ENCODE measurements around the gene PDE7B. TPM values are rescaled to one million over a fixed set of nuclear protein-coding genes. Genes with fewer than 3 reads are reported as not detected.
A peak's percentile ranks its signal among the peaks of the same experiment; 100 is the strongest.

Gene PDE7B
- 13.3 TPM for total RNA-seq

DNA sequence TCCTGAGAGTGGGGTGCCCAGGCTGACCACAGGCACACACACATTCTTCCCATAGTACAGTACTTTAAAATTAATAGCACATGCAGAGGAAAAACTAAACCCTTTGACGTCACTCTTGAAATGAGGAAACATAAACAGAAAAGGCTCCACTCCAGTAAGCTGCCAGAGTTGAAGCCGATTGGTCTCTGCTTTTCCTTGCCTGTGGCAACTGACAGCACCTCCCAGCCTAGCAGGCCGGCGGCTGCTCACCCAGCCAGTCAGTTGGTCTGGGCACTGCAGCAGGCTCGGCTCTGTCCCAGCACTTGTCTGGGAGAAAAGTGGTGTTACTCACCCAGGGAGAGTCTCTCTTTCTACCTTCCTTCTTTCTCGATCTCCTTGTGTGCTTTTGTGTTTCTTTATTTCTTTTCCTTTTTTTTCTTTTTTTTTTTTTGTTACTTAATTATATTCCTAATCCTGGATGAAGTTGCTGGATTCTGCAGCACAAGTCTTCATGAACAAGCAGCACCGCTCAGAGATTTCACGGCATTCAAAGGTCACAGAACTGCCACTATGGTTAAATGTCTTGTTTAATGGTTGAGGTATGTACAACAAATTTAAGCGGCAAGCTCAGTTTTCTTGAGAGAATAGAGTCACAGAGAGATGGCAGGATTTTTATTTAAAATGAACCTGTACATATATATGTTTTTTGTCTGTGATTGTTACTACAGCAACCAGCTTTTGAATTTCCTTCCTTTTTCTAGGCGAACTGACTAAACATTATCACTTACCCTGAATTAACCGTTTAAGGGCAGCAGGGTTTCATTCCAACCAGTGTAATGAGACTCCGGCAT lies at the start of gene PDE7B:
Gene PDE7B (plus strand): TSS at position 260 of the 830 bp plus-strand sequence.
- ATAC-seq (peak; percentile 98), DNase-seq (ENCODE audit: low spot score) (peak; percentile 87)
- intact Hi-C loops (cut with DNase I): no loop called here

DNA sequence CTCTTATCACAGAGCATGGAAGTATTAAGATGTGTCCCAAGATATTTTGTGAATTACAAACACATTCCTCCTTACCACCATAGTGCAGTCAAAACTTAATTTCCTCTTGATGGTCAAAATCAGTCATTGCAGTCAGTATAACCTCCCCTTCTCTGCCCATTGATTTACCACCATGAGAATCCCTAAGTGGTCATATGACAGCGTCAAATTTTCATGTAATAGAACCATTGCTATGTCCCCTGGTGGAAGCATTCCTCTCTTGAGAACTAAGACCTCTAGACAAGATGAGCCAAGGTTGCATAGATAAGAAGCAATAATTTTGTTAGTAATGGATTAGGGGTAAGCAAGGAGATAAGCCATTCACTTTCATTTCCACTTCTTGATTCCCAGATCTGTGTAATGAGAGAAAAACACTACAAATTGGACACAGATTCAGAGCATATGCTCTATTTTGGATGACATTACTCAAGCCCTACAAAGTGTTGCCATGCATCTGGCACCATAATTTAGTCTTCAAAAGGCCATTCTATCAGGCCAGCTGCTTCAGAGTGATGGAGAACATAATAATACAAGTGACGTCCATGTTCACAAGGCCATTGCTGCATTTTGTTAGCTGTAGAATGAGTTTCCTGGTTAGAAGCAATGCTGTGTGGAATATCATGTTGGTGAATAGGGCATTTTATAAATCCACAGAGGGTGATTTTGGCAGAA lies 49.6 kb upstream of the PDE7B start:
- DNase-seq (ENCODE audit: low spot score): no peak
- ATAC-seq: no peak
- intact Hi-C loops (cut with DNase I): no loop called here

DNA sequence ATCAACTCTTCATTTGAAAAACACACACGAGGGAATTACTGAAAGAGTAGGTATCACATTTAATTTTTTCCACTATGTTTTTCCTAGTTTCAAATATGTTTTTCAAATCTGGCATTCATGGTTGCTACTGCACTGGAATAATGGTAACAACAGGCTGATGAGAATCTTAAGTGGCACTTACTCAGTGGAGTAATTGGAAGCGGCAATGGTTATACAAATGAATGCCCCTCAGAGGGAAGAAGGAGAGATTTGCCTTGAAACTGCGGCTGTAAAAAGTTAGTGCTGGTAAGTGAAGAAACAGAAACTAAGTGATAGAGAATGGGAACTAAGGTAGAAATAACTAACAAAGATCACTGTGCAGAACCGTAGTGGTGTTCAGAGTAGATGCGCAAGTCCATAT lies 41.0 kb upstream of the PDE7B start:
- DNase-seq (ENCODE audit: low spot score): no peak
- ATAC-seq: no peak
- intact Hi-C loops (cut with DNase I): no loop called here

DNA sequence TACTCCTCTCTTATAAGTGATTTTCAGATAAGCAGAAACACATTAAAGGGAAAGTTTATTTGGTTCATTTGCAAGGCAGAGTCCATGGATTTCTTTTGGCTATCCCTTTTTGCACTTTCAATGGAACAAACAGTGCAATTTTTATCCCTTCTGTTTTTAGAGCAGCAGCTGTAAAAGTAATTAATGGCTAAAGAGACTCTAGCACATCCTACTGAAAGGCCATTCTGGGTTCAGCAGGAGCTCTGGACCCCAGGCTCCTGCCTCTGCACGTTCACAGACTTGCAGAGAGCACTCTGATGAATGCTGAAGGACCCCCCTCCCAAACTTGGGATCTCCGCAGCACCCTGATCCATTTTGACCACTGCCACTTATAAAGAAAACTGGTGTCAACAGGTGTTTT lies 40.3 kb upstream of the PDE7B start:
- ATAC-seq: peak; percentile 49
- DNase-seq (ENCODE audit: low spot score): no peak
- intact Hi-C loops (cut with DNase I): no loop called here

DNA sequence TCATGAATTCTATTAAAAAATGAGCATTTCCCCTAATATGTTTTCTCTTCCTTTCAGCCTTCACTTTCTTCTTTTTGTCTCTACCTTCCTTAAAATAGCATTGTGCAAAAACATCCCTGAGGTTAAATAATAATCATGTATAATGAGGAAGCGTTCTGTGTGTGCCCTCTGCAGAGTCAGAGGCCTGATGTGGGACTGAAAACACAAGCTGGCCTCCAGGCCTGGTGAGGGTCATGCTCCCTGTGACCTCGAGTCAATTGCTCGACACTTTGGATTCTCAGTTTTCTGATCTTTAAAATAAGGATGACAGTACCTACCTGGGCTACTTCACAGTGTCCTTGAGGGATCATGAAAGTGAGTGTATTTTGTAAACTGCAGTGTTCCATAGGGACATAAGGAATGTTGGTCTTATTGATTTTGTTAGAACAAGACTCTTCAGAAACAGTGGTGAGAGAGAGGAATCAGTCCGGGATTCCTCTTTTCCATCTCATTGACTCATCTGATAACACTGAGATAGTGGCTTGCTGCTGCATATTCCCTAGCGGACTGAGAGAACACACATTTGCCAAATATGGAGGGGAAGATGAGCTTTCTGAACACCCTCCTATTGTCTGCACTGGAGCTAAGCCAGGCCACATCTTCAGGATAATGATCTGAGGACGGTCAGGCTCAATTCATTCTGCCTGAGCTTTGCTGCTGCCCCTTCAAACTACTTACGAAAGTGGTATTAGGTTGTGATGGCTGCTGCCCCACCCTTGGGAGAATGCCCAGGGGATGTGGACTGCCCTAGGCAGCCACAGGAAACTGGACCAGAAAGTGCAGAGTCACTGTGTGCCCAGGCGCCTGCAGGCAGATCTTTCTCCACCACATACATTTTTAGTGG lies 39.6 kb upstream of the PDE7B start:
- ATAC-seq (peak; percentile 92), DNase-seq (ENCODE audit: low spot score) (peak; percentile 59)
- intact Hi-C loops (cut with DNase I): no loop called here

DNA sequence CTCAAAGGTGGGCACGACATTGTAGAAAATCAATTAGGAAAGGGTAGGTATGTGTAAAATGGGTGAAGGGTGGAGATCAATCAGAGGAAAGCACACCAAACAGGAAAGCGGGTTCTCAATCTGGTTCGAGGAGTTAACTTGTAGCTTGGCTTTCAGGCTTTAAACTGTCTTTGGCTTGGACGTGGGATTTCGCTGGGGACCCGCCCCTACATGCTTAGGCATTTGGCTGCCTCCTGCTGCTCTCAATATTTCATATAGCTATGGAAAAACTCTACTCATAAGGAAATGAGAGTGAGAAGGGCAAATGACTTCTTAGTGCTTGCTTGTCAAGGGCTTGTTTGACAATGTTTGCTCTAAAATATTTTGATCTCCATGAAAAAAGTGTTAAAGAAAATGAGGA lies 38.1 kb upstream of the PDE7B start:
- intact Hi-C loops (cut with DNase I): no loop called here
- ATAC-seq (no peak), DNase-seq (ENCODE audit: low spot score) (no peak)

DNA sequence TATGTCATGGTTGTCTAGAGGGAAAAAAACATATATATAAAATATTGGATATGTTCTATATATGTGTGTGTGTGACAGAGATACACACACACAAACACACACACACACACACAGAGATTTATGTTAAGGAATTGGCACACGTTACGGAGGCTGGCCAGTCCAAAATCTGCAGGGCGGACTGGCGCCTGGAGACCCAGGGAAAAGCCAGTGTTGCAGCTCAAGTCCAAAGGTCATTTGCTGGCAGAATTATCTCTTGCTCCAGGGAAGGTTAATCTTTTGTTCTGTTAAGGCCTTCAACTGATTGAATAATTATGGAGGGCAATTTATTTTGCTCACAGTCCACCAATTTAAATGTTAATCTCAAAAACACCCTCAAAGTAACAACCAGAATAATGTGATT lies 37.5 kb upstream of the PDE7B start:
- ATAC-seq (no peak), DNase-seq (ENCODE audit: low spot score) (no peak)
- intact Hi-C loops (cut with DNase I): no loop called here

DNA sequence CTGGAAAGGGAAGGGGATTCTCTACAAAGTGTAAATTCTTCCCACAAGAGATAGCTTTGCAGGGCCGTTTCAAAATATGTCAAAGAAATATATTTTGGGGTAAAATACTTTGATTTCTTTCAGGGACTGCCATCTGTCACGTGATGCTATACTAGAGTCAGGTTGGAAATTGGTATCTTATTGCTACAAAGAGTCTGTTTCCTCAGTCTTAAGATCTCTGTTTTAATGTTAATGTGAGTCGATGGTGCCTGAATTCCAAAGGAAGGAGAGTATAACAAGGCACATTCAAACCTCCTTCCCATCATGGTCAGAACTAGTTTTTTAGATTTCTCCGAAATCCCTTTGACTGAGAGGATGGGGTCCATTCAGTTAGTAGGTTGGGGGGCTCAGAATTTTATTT lies 36.3 kb upstream of the PDE7B start:
- DNase-seq (ENCODE audit: low spot score) (no peak), ATAC-seq (no peak)
- intact Hi-C loops (cut with DNase I): no loop called here

DNA sequence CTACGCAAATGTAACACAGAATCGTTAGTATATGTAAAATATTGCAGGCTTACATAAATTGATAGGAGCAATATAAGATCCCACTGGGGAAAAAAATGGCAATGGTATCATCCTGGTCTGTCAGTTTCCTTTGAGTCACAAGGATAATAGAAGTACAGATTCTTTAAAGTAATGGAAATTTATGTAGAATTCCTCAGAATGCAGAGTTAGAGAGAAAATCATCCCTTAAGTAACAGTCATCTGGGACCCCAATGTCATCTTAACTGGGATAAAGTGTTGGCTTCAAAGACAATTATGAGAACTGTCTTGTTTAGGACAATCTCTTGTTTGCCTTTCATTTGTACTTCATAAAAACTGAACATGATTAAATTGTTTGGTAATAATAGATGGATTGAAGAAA lies 34.5 kb upstream of the PDE7B start:
- DNase-seq (ENCODE audit: low spot score) (no peak), ATAC-seq (no peak)
- intact Hi-C loops (cut with DNase I): no loop called here

DNA sequence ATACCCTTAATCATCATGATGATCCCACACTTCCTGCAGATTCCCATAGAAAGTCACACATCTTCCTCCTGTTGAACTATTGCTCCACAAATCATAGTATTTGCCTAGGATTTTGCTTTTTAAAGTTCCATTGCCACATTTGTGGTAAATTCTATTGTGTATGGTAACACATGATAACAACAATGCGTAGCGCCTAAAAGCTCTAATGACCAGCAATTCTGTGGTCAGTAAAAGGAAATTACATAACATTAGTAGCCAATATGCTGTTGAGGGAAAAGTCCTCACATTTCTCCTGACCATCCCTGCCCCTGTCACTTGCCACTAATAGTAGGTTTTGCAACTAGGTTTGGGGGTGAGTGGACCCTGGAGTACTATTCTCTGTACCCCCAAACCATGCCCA lies 31.8 kb upstream of the PDE7B start:
- ATAC-seq: no peak
- intact Hi-C loops (cut with DNase I): no loop called here

DNA sequence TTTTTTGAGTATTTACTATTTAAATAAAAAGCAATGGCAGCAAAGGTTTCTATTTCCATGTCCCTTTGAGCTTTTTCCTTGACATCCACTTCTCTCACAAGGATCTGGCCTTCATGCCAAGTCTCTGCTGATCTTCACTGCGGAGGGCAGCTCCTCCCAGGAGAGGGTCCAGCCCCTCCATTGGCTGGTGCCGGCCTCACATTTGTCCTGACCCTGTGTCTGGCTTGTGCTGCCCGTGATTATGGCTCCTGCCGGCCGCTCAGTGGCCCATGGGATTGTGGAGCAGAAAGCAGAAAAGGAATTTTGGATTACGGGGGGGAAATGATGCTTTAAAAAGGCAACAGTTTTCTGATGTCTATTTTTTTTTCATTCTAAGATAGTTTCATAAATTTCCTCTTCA lies 31.2 kb upstream of the PDE7B start:
- DNase-seq (ENCODE audit: low spot score) (no peak), ATAC-seq (peak; percentile 84)
- intact Hi-C loops (cut with DNase I): no loop called here

More for the DNA sequence above, 31.8 kb upstream of the PDE7B start:
- DNase-seq (ENCODE audit: low spot score): no peak

DNA sequence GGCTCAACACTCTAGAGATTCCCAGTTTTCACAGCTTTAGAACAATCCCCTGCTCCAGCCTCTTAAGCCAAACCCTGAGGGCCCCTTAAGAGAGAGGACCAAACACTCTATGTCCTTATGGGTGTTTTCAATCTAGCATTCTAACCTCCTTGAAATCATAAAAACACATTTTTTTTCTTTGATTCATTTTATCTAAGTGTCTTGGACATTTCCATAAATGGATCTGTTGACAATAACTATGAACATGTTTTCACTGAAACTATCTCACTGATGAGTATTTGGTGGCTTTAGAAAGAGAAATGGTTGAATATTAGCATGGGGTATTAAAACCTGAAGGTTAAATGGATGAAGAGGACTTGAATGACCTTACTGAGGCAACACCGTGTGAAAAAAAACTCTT lies 27.6 kb upstream of the PDE7B start:
- ATAC-seq: no peak
- intact Hi-C loops (cut with DNase I): no loop called here
- DNase-seq (ENCODE audit: low spot score): no peak

DNA sequence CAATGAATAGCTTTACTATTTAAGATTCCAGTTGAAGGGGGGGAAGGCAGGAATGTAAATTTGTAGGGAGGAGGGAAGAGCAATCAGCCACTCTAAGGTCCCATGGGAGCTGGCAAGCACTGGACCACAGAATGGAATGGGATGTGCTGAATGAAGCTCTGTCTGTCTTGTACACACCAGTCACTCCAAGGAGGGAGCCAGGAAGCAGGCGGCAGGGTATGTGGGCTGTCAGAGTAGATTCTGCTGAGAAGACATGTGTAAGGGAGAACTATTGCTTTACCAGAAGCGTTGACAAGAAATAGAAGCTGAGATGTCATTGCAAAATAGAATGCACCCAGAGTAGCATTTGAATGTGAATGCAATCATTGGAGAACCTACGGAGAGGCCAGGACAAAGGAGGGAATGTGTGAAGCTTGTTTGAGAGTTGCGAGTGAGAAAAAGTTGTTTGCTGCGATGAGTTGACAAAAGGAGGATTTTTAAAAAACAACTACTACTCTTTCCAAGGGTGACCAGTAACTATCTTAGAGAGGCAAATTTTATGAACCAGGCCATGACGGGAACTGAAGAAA lies 25.2 kb upstream of the PDE7B start:
- ATAC-seq: no peak

DNA sequence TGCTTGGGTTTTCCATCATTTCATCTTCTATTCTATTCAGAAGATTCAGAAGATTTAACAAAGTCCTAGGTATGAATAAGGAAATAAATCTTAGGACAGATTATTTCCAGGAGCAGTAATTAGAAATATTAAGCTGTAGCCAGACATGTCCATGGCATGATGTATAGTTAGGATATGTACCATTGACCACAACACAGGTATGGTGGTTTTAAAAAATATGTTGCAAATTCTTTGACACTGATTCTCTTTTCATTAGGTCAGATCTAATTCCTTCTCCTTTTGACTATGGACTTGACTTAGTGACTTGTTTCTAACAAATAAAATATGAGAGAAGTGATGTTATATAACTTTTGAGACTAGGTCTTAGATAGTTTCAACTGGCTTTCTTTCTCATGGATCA lies 23.5 kb upstream of the PDE7B start:
- ATAC-seq: no peak
- intact Hi-C loops (cut with DNase I): no loop called here
- DNase-seq (ENCODE audit: low spot score): no peak

More for the DNA sequence above, 25.2 kb upstream of the PDE7B start:
- no peak for DNase-seq (ENCODE audit: low spot score)
- intact Hi-C loops (cut with DNase I): no loop called here

DNA sequence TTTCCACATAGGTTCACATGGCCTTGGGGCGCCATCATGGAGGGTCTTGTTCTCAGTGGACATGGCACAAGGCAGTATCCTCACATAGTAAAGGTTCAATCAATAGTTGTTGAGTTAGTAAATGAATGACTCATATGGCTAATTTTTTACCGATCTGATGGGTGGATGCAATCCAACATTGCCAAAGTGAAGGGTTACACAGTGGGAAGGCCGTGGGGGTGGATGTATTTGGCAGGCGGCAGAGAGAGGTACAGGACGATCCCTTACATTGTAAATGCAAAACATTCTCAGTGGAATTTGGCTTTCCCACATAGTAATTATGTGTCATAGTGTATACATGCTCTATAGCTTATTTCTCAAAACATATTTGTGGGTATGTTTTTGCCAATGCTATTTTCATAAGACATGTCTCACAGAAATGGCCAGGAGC lies 21.0 kb upstream of the PDE7B start:
- intact Hi-C loops (cut with DNase I): no loop called here
- ATAC-seq (no peak), DNase-seq (ENCODE audit: low spot score) (no peak)

DNA sequence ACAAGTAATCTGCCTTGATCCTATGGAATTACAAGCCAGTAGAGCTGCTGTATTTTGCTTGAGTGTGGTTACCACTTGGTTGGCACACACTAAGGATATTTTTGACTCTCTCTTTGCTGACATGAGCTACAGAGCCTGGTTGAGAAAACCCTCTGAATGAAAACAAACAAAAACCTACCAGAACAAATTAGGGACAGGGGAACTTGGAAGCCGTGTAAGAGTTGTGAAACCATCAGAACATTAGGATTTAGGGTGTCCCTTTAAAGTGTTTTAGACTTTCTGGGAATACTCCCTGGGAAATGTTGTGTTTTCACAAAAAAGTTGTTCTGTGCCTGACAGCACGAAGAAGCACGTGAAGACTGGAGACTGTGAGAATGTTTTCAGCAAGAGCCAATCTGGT lies 20.5 kb upstream of the PDE7B start:
- DNase-seq (ENCODE audit: low spot score) (no peak), ATAC-seq (no peak)
- intact Hi-C loops (cut with DNase I): no loop called here

DNA sequence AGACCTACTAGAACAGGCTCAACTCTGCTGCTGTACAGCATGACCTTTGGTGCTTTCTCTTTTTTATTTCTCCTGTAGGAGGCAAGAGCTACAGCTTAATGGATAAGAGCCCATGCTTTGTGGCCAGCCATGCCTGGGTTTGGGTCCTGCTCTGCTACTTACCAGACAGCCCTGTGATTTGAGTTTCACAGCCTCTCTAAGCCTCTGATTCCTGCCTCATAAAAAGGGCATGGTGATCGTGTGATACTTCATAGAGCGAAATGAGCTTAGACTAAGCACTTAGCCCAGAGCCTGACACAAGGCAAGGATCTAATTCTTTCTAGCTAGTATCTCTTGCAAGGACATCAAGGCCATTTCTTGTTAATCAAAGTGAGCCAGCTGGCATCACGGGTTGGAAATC lies 19.3 kb upstream of the PDE7B start:
- ATAC-seq: no peak
- intact Hi-C loops (cut with DNase I): no loop called here
- DNase-seq (ENCODE audit: low spot score): no peak

DNA sequence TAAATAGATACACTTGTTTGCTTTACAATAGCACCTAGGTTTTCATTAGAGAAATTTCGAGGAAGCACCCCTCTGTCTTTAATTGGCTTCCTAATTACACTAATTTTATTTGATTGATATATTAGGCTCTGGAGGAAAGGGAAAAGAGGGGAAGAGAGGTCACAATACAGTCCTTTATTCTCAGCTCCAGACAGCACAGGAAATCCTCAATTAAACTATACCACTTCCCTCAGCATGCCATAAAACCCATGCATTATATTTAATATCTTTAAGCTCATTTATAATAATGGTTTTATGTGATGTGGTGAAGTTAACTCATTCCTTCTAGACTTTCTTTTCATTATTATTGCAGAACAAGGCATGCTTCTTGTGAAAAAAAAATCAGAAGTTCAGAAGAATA lies 17.7 kb upstream of the PDE7B start:
- ATAC-seq (no peak), DNase-seq (ENCODE audit: low spot score) (no peak)
- intact Hi-C loops (cut with DNase I): no loop called here

DNA sequence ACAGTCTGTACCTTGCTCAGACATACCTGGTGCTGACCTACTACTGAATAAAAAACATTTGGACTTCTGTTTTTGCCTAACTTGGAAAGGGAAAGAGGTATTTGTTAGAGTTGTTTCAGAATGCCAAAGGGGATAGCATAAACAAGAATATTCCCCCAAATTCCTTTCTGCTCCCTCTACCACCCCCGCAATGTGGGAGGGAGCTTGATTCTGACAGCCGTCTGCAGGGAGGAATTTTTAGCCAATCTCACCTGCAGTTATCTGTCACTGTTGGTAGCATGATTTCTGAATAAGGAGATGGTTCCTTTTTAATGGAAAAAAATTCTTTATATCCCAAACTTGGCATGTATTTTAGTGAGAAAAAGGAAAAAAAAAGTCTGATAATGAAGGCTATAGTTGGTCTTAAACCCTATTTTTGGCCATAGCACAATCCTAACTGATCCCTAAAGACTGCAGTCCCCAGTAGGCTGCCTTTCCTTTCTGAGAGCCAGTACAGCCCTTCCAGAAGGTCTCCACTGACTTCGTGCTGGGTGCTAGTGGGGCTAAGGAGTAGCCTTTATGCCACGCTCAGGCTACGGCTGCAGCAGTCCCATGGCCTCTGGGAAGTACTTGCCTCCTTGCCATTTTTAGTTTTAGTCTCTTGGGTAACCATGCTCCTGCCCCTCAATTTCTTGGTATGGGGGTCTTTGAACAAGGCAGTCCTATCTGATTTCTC lies 13.6 kb upstream of the PDE7B start:
- ATAC-seq: no peak
- DNase-seq (ENCODE audit: low spot score): no peak
- intact Hi-C loops (cut with DNase I): no loop called here
